NOMO-1 (cell line): ENCODE measurements around the gene SEPTIN10.
"Not testable (repeated sequence)": the region's sequence is repeated elsewhere in the genome, so short reads cannot be mapped to it uniquely, and the experiment has no call there.

Experiments used
- DNase-seq, 2 experiments: peaks; one replicate each; lab custom pipeline; 2025; ENCODE audit not compliant: unreplicated experiment in 2 of 2; lab: John Stamatoyannopoulos, UW

Gene SEPTIN10

DNA sequence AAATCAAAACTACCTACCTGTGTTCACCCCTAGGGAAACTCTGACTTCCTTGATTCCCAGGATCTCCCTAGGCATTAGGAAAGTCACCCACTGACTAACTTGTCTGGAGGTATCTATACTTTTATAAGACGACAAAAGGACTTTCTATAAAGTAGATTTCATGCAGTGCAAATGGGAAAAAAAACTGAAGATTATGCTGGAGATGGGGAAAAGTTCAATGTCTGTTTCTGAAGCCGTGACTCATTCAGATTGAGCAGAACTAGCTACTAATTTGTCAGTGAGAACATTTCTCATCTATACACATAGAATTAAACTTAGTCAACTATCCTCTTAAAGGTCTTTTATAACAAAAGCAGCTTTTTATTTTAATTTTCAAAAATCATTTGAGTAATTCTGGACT, 6.0 kb downstream of the SEPTIN10 start:
- no peak for DNase-seq

DNA sequence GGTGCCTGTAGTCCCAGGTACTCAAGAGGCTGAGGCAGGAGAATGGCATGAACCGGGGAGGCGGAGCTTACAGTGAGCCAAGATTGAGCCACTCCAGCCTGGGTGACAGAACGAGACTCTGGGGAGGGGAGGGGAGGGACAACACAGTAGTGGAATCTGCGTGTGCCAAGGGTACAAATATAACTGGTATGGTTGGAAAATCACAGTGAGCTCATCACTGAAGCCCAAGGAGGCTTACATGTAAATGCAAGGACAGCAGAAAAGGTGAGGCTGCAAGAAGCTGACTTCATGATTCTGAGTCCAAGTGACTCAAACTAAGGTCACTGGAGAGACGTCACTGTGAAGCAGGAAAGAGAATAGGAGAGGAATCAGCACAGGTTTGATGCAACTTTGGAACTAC, 9.2 kb downstream of the SEPTIN10 start:
- DNase-seq: no peak

DNA sequence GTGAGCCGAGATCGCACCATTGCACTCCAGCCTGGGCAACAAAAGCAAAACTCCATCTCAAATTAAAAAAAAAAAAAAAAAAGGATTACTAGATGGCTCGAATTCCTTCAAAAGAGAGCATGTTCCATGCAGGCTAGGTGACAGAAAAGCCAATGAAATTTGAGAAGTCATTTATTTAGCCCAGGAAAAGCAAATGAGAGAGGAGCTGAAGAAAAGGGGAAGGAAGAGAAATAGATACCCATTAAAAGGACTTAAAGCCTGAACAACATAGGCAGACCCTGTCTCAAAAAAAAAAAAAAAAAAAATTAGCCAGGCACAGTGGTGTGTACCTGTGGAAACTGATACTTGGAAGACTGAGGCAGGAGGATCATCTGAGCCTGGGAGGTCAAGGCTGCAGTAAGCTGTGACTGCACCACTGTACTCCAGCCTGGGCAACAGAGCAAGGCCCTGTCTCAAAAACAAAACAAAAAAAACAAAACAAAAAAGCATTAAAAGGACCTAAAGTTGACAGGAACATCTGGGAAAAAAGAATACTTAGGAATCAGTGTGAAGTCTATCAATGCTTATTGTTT, 11.1 kb downstream of the SEPTIN10 start:
- no peak for DNase-seq

DNA sequence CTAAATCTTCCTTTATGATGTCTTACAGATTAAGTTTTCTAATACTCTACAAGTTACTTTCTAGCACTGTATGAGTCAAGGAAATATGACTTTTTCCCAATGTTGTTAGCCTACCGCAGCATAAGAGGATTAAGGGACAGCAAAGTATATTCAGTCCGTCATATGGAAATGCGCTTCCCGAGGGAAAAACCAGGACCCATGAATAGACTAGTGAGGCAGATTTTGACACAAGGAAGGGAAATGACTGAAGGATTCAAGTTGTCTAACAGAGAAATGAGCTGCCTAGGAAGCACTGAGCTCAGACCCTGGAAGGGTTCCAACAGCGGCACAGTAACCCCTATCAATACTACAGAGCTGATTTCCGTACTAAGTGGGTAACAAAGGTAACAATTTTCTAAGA, 12.0 kb downstream of the SEPTIN10 start:
- no peak for DNase-seq

DNA sequence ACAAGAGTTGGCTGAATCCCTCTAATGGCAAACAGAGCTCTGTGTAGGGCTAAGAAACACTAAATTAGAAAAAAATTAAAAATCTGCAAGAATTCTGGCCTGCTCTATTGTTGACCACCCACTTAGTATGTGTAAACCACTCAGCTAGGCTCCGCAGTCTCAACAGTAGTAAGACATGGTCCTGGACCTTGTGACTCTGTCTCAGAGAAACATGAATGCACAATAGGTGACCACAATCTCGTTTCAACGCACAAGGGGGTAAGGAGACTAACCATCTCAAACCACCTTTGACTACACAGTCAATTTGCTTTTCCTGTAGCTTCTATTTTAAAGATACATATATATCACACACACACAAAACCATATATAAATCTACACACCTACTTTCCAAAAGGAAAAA, 16.5 kb downstream of the SEPTIN10 start:
- no peak for DNase-seq

DNA sequence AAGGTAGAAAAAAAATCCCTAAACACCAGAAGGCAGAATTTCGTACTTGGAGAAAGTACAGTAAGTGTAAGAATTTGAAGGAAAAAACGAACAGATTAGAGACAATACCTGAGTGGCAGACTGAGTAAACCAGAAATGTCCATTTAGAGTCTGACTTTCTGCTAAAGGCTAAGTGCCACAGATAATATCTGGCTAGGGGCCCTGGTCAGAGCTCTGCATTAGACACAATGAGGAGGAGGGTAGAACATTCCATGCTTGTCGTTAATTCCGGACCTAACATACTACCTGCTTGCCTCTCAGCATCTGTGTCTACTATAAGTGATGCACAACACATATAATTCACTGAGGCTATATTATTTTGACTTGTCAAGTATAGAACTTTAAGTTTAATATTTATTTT, 18.1 kb downstream of the SEPTIN10 start:
- no peak for DNase-seq

DNA sequence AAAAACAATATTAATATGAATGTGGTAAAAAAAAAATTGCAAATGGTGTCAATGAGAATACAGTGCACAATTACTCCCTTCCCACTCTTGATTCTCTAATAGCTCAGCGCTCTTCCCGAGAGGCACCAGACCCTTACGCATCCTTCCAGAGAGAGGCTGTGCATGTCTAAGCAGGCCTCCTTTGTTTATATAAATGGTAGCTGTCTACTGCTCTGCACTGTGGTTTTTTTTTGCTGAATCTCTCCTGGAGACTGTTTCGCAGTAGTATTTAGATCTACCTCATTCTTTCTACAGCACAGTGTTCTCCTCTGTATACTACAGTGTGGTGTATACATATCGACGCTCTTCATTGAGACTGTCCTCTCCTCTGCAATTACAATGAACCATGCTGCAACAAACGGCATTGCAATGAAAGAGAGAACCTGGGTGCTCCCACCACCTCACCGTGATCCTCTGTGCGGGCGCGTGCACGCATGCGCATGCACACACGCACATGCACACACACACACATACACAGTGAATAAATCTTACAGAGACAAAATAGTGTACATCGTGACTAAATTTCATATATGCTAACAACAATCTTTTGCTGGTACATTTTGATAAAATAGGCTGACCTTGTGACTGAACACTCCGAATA, 19.4 kb downstream of the SEPTIN10 start:
- DNase-seq: no peak

DNA sequence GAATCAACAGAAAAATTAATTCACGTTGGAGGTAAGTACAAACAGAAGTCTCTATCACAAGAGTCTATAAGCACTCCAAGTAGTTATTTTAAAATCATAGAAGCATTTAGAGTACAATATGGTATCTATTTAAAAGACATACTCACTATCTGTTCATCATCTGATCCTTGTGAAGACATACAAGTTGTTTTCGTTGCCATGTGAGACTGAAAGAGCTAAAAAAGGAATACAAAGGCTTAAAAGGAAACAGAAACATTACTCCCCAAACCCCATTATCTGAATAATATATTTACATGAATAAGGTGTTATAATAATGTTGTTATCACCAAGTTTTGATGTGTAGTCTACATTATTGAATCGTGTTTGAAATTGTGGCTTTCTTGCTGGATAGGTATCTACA, 20.9 kb downstream of the SEPTIN10 start:
- no peak for DNase-seq

DNA sequence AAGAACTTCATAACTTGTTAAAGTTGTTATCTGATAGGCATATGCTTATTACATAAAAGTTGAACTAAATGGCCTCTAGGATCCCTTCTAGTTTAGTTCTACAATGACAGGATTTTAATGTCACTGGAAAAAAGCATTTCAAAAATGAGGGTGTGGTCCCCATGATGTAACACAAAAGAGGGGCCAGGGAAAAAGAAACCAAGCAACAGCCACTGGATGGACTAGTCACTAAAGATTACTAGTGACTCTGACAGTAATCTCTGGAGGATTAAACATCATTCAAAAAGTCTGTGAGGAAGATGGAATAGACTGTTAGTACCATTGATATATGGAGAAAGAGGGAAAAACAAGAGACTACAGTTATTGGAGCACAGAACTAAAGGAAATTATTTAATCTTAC, 22.6 kb downstream of the SEPTIN10 start:
- DNase-seq: no peak

DNA sequence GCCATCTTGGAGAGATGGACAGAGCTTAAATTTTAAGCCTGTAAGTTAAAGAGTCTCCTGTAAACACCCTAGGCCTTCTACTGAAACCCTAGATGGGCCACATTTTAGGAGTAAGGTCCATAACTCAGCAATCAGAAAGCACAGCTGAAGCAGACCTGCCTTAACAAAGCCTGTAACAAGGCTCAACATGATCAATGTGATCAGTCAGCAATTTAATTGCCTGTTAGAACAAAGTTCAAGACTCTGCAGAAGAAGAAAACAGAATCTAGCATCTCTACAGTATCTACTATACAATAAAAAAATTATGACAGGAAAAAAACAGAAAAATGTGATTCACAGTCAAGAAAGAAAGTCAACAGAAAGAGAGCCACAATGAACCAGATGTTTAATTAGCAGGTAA, 27.1 kb downstream of the SEPTIN10 start:
- DNase-seq: no peak

DNA sequence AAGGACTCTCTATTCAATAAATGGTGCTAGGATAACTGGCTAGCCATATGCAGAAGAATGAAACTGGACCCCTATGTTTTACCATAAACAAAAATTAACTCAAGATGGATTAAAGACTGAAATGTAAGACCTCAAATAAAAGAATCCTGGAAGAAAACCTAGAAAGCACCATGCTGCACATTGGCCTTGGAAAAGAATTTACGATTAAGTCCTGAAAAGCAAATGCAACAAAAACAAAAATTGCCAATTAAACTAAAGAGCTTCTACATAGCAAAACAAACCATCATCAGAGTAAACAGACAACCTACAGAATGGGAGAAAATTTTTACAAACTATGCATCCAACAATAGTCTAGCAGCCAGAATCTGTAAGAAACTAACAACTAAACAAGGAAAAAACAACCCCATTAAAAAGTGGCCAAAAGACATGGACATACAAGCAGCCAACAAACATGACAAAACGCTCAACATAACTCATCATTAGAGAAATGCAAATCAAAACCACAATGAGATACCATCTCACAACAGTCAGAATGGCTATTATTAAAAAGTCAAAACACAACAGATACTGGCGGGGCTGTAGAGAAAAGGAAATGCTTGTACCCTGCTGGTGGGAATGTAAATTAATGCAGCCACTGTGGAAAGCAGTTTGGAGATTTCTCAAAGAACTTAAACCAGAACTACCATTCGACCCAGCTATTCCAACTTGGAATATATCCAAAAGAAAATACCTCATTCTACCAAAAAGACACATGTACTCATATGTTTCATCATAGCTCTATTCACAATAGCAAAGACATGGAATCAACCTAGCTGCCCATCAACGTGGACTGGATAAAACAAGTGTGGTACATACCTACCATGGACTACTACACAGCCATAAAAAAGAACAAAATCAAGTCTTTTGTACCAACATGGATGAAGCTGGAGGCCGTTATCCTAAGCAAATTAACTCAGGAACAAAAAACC, 30.6 kb downstream of the SEPTIN10 start:
- no peak for DNase-seq

DNA sequence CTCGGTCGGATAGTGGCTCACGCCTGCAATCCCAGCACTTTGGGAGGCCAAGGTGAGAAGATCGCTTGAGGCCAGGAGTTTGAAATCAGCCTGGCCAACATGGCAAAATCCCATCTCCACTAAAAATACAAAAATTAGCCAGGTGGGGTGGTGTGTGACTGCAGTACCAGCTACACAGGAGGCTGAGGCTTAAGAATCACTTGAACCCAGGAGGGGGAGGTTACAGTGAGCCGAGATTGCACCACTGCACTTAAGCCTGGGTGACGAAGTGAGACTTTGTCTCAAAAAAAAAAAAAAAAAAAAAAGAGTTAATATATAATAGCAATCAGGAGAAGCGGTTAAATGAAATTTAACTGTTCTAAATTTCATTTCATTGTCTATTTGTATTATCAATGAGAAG, 36.1 kb downstream of the SEPTIN10 start:
- DNase-seq: not testable (repeated sequence)

DNA sequence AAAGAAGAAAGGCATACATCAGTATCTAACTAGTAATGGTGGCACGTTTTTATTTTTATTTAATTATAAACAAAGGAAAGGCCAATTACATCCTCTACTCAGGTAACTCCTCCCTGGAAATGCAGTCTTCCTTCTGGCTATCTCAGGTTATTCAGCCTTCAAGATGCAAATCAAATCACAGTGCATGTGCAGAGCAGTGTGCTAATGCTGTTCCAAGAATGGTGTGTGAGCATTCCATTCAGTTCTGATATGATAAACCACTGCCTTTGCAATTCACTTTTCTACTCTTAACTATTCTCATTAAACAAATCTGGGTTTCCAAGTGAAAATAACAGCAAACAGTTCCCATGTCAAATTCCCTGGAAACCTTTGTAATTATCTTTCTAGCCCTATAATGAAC, 38.4 kb downstream of the SEPTIN10 start:
- DNase-seq: no peak

DNA sequence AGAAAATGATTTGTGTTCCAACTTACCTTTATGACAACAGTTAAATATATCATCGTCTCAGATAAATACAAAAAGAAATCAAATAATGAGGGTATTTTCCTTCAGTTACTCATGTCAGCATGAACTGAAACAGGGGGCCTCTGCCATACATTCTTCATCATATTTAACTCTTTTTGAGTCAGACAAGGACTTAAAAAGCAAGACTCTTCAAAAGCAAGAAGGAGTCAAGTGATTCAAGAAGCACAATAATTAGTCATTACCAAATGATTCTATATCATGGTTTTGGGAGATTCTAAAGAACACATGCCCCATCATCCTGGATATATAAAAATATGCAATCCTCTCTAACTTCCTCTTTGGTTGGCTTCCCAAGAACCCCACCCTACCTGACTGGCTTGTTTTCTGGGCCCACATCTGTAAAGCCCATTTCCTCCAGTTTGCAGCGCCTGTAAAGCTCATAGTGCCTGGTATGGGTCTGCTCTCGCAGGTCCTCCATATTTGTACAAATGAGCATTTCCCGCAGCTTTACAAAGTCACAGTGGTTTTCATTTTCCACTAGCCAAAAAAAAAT, 49.7 kb downstream of the SEPTIN10 start:
- DNase-seq: no peak

DNA sequence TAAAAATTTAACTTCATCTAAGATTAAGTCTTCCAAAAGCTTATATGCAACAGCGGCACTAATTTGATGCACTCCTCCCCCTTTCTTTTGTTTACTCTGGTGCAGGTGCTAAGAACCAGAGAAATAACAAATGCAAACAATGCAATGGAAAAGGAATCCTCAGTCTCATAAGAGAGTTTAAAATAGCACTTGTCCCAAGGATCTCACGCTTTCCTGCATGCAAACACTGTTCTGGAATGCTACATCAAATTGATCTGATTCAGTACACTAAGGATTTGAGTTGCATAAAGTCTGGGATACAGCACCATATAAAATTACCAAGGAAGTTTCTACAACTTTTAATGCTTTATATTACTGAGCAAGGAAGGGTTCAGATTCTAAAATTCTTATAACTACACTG, 50.5 kb downstream of the SEPTIN10 start:
- no peak for DNase-seq

DNA sequence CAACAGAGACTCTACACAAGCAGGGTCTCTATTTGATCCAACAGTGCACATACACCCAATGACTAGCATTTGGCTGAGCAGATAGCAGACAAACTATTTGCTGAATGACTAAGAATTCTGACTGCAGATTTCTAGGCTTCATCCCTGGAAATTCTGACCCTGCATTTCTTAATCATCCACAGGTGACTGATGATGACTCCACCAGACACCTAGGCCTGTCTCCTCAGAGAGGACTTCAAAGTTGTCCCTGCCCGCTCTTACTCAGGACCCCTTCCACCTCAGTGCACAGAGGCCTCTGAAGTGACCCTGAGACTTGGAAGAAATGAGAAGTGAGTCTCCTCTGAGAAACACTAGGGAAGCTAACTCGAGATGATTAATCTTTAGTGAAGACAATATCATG, 51.3 kb downstream of the SEPTIN10 start:
- DNase-seq: no peak

DNA sequence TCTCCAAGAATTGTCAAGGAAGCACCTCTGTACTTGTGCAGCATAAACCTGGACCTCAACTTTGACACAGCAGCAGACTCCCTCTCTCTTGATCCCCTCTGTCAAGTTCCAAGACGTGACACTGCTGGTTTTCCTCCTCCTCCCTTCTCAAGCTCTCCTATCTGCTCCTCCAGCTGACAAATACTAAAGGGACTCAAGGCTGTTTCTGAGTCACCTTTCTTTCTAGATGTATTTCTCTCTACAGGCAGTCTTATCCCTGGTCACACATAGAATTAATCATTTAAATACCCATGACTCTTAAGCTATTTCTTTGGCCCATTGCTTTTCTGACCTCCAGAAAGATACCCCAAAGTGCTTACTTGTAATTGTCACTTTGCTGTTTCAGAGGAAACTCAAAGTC, 53.5 kb downstream of the SEPTIN10 start:
- DNase-seq: no peak

DNA sequence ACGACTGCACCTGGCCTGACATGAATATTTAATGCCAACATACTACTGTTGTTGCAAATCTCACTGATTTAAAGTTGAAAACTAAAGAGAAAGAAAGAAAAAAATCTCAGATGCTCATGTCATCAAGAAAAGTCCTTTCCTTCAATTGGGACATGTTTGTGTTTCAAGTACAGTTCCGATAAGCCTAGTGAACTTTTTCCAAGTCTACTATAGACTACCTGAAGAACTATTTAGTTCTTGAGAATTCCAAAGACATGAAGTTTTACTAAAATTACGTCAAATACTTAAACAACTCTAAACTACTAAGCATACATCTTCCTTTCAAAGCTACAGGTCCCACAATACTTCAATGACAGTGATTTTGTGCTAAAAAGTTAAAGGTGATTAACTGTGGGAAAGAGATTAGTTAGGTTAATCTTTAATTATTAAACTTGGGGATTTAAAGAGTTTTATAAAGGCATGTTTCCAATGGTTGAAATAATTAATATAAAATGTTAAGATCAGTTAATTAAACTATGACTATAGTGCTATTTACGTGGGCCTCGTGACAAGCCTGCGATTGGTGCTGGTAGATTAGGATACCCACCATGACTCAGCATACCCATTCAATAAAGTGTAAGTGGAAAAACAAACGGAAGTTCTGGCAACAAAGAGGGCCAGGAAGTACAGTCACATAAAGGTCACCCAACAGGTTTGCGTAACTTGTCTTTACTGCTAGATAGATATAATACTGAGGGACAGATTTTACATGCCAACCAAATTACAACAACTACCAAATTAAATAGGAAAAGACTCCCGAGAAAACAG, 55.5 kb downstream of the SEPTIN10 start:
- DNase-seq: peak; percentile 11 to 41

DNA sequence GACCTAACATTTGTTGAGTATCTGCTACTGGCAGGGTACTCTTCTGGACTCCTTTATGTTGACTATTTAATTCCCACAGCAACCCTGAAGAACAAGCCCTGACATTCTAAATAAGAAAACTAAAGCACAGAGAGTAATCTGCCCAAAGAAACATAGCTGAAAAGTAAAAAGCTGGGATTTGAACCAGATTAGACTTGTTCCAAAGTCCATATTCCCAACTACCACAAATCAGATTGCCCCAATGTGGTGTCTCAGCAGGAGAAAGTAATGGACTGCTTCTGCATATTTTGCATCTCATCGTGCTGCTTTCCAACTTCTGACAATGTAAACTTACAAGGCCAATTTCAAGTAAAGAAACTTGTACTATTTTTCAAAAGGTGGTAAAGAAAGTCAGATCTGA, 56.5 kb downstream of the SEPTIN10 start:
- no peak for DNase-seq

DNA sequence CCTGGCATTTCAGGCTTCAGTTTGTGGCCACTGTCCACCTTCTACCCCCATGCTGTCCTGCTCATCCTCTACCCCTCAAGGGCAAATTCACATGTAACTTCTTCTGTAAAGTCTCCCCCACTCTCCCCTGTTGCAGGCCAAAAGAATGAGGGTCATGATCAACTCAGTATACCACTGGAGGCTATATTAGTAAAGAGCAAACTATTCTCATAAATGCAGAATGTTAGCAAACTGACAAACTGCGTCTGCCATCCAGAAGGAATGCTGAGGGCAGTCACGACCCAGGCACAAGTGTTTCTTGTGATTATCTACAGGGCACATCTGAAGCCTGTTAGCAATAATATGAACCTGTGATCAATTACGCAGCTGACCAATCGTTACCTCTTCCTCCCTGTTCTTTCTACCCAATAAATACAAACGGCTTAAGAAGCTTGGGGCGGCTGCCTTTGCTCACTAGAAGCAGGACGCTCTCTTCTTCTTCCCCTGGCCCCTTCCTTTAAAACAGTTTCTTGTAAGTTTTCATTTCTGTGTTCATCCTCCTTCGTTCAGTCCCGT, 58.3 kb downstream of the SEPTIN10 start:
- DNase-seq: no peak
